NCI-H2227 (cell line): Measurements from ENCODE around the gene PIP4K2A.

ENCODE experiments used
- DNase-seq: peaks from one replicate; lab custom pipeline; 2025; ENCODE audit not compliant: unreplicated experiment; lab: John Stamatoyannopoulos, UW

PIP4K2A gene

DNA sequence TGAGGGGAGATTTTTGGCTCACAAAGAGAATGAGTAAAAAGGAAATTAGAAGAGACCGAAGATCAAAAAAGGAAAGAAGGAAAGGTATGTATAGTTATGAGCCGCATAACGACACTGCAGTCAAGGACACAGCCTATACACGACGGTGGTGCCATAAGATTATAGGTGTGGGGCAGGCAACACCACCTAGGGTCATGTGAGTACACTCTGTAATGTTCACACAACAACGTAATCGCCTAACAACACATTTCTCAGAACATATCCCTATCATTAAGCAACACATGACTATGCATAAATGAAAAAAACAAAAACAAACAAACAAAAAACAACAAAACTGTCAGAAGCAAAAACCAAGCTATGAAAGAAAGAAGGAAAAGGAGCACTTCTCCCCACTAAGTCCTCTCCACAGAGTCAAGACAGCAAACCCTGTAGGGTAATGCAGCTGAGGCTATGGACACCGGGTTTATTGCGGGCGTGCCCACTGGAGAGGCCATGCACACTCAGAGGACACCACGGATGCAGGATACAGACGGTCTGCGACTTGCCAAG lies 45.1 kb downstream of the PIP4K2A start:
- no peak for DNase-seq

DNA sequence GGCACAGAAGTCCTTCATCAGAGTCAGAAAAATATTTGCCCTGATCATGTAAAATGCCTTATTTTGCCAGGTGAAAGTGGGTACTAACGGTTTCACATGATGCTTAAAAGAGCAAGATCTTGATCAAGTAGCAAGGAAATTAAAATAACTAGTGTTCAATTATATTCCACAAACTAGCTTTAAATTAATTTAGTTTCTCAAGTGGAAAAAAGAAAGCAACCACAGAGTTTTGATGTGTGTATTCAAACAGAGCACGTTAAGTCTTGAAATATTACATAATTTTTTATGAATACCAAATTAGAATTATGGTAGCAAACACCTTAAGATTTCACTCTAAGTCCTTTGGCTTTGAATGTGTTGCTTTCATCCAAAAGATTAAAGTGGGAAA lies 47.3 kb downstream of the PIP4K2A start:
- no peak for DNase-seq

DNA sequence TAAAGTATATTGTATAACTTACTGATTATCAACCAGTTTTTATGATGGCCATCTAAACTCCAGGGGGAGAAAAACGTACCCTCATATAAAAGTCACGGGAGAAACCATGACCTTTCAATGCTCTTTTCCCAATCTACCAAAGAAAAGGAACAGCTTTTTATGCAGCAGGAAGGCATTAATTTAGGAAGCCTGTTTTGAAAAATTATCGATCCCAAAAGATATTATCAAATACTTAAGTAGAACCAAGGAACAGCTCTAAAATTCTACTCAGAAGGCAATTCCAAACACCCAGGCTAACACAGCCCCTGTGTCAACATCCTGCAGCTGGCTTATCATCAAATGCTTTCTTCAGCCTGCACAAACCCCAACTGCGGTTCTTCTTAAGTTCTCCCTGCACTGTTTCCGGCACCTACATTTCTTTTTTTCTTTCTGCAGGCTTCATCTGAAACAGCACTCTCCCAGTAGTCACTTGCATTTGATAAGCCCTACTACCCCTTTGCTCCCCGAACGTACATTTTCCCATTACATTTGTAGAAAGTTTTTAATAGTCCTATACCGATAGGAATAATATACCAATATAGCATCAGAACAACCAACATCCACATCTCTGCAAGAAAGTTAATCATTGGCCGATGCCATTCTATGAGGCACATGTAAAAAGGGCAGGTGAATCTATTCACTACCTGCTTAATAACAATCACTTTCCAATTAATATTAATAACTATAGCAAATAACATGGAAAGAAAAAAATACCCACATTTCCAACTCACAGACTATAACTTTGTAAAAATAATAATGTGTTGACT lies 47.9 kb downstream of the PIP4K2A start:
- no peak for DNase-seq

DNA sequence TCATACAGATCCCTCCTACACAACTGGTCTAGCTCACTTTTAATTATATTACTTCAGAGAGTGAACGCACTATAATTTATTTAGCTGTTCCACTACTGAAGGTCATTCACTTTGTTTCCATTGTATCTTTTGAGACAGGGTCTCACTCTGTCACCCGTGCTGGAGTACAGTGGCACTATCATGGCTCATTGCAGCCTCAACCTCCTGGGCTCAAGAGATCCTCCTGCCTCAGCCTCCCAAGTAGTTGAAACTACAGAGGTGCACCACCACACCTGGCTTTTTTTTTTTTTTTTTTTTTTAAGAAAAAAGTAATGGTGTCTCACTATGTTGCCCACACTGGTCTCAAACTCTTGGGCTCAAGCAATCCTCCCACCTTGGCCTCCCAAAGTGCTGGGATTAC lies 49.0 kb downstream of the PIP4K2A start:
- no peak for DNase-seq

DNA sequence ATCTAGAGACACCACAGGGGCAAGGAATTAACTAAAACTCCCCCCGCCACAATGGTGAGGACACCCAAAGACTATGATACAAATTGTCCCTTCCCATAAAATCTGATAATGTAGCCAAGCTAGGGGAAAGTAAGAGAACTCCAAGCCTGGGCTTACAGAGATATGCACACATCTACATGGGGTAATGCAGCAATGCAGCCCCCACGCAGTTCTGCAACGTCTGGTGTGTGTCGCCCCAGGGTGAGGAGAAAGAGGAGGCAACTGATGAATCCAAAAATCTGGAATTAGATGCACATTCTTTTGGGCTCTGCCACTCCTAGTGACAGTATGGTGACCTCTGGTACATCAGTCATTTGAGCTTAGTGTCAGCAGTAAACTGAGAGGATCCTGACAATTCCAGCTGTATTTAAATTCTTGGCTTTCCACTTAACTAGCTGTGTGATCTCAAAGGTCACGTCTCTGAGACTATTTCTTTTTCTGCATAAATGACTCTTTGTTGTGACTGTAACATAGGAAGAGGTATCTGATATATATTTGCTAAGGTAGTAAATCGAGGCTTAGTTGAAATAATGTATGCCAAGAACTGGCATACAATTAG lies 51.5 kb downstream of the PIP4K2A start:
- DNase-seq: peak; percentile 3

DNA sequence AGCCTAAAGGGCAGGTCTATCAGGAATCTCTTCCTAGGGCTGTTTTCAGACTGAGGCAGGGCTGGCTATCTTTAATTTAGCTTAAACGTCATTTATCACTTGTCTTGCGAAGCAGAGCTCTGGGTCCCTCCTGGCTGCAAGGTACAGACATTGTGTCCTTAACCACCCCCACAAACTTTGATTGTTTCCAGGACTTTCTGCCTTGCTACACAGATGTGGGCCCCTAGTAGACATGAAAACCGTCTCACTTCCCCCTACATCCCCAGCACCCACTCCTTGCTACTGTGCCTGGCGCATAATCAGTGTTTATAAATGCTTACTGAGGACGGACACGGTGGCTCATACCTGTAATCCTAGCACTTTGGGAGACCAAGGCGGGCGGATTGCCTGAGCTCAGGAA lies 54.5 kb downstream of the PIP4K2A start:
- DNase-seq: no peak

DNA sequence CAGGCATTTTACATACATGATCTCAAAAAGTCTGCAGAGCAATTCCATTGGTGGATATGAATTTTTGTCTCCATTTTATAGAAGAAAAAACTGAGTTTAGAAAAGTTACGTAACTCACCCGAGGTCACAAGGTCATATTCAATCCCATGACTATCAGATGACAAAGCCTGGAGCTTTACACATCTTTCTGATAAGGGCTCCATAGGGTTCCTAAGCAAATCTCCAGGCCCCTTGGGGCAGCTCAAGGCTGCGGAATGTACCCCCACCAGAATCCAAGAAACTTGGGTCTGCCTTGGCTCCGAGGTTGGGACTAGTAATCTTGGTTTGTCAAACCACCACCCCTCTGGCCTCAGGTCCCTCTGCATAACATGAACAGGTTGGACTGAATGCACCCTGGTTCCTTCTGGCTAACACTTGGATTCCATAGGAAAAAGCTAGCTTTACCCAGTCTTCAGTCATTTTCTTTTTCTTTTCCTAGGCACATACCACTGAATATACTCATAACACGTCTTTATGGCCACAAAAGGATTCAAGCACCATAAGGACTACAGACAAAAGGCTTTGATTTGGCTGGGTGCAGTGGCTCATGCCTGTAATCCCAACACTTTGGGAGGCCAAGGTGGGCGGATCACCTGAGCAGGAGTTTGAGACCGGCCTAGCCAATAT lies 55.5 kb downstream of the PIP4K2A start:
- no peak for DNase-seq

DNA sequence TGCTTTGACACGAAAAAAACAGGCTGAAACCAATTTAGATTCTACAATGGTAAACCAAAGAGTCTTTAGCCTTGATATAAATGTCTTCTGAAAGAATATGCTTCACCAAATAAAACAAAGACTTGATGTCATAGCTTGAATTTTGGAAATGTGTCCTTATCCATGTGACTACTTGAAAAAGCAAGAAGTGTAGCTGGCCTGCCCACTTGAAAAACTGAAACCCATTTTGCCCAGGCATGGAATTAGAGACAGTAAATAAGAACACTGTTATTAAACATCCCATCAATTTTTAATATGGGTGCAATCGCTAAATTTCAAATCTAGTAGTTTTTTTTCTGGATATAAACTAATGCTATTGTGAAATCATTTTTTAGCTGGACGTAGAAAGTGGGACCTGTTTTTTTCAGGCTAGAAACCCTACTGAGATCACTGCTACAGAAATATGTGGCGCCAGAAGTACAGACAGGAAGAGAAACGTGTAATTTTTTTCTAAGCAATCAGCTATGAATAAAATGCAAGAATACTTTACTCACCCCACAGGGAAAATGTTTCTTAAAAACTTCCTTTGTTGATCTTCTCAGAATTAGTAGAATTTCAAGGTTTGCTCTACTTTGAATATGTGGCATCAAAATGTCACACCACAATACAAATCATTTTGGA lies 56.7 kb downstream of the PIP4K2A start:
- DNase-seq: no peak

DNA sequence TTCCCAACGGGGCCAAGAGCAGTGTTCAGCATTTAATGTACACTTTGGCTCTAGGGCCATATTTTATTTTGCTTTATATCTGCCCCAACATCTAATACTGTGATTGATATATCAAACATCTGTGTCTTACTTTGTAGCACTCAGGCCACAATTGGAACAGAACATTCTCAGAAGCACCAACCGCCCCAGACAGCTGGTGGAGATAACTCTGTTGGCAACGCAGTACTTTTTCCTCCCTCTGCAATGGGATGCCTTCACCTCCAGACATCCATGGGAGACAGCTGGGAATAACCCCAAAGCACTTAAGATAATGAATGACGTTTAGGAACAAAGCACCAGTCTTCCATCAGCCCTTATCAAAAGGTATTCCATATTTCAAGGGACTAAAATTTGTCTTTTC lies 57.4 kb downstream of the PIP4K2A start:
- DNase-seq: no peak

DNA sequence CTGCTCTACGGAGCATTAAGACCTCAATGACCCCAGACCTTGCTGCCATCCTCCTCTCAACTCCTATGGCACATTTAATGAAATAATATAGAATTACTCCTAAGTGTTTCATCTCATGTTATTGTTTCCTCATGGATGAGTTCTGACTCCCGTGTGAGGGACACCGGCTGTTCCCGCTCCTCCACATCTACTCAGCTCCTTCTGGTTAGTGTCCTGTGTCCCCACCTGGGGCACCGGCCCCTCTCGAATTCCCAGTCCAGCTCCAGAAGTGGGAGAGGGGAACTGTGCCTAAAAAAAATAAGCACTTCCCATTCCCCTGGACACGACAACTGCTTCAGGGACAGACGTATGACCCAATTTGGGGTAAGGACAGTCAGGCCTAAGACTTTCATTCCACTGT lies 58.3 kb downstream of the PIP4K2A start:
- DNase-seq: no peak

DNA sequence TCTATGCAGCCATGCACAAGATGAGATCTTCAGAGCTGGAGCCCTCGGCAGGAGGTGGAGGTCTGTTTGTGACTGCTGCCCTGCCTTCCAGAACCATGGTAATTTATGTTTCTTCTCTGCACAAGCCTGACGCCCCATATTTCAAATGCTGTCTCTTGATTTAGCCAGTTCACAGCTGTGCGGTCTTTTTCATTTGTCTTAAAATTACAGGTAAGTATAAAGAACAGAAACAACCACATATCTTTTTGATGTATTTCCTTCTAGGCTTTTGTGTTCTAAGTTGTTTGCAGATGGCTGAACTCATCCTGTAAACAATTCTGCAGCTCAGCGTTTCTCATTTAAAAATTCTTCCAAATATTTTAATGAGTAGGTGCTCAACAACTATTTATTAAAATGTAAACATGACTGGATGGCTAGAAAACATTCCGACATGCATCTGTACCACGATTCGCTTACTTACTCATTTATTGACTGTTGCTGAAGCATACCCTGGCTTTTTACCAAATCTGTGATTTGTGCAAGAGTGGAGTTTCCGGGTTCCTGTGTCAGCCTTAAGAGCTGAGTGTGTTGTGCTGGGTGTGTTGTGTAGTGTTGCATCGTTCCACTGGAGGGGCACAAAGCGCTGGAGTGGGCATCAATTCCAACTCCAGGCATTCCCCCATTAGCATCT lies 58.9 kb downstream of the PIP4K2A start:
- DNase-seq: peak; percentile 11

DNA sequence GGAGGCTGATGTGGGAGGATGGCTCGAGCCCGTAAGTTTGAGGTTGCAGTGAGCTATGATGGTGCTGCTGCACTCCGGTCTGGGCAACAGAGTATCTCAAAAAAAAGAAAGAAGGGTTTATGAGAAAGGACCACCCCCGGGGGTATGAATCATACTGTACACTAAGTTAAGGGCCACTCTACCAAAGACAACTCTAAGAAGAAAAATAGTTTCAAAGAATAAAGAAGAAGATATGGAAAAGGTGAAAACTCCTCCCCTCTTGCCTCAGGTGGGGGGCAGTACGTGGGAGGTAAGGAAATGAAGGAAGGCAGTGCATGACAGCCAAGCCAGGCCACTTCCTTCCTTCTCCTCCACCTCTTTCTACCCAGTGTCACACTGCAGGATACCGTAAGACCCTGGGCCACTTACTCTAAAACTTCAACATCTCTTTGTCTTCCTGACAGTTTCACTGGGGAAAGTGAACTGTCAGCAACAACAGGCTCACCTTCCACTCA lies 61.3 kb downstream of the PIP4K2A start:
- no peak for DNase-seq

DNA sequence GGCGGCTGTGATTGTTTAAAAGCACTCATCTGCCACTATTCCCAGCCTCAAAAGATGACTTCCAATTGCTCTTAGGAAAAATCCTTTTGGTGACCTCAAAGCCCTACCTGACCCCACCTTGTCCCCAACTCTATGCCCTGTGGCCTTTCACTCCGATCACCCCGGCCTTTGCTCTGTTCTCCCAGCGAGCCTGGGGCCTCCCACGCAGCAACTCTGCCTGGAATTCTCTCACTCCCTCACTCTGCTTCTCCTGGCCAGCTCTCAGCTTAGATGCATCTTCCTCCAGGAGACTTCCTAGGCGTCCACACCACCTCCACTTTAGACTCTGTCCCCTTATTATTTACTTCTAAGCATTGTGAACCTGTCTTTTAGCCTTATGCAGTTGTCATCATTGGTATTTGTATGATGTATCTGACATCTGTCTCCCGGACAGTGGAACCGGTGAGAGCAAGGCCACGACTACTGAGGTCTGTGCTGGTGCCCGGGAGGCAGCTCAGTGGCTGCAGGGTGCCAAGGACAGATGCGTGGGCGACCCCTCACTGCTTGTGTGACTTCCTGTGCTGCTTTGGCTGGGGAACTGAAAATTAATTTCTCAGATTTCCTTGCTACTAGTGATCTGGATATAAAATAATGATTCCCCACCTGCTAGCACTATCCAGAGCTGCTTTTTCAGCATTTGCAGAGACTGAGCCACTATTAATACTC lies 63.0 kb downstream of the PIP4K2A start:
- no peak for DNase-seq

DNA sequence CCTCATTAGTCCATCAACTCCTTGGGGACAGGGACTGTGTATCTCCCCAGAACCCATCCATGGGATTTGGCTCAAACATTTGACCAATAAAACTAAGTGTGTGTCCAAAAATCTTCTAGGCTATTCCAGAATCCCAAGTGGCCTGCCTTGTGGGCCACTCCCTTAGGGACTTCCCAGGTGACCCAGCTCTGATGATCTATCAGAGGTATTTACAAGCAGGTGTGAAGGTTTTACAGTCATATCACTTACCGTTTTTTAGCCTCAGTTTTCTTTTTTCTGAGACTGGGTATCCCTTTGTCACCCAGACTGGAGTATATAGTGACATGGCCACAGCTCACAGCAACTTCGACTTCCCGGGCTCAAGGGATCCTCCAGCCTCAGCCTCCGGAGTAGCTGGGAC lies 64.4 kb downstream of the PIP4K2A start:
- DNase-seq: no peak

DNA sequence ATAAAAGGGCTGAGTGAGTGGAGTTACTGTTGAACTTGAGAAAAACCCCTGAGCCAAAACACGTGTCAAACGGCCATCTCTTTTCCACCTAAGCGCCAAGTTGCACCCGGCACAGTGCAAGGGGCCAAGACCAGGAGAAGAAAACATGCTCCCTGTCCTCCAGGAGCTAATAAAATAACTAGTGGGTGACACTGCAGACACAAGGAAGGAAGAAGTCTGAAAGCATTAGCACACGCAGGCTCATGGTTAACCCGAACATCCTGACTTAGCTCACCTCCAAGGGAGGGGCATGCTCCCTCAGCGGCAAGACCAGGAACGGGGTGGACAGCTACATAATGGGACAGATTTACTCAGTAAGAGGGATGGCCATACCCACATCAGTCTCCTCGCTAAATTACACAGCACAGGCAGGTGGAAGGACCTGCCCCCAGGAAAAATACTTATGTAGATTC lies 65.0 kb downstream of the PIP4K2A start:
- no peak for DNase-seq

DNA sequence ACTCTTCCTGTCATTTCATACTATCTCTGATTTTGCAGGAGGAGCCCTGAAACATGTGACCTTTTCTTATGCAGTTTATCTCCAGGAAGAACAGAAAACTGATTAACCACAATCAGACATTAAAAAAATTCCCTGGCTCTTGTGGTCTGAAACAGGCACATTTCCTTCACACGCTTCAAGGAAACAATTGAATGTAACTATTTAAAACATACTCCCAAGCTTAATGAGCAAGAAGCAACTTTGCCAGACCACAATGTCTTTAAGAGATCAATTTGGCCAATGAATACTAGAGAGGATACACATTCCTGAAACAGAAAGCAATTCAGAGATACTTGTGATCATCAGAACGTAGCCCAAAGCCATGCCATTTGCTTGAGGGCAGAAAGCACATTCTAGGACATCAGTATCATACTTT lies 65.8 kb downstream of the PIP4K2A start:
- no peak for DNase-seq

DNA sequence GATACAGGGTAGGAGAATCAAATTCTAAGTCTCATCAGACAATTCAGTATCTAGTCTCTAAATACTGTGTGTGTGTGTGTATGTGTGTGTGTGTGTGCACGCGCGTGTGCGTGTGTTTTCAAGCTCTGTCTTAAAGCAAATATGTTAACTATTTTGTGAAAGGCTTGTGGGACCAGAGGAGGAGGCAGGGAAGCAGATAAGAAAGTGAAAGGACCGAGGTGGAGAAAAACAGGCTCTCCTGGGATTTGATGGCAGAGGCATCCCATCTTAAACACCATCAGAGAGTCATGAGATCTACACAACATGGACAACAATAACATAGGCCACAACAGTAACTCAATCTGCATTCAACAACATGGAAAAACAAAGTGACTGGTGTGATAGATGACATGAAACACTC lies 67.1 kb downstream of the PIP4K2A start:
- no peak for DNase-seq

DNA sequence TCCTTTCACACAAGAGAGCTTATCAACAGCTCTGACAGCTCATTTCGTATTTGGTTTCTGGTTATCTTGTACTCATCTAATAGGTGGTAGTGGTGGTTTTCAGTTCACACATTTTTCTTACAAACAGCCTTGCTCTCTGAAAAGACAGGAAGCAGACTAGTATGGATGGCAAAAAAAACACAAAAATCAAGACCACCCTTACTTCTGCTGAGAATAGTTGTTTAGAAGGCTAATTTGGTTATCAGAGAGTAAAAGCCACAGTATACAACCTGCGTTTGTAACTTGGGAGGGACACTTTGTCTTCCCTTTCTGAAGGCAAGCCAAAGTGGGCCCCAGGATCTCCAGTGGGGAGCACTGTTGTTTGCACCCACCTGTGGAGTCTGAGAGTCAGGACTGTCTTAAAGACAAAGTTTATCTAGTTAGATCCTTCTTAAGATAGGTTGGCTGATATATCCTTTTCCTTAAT lies 68.0 kb downstream of the PIP4K2A start:
- no peak for DNase-seq

DNA sequence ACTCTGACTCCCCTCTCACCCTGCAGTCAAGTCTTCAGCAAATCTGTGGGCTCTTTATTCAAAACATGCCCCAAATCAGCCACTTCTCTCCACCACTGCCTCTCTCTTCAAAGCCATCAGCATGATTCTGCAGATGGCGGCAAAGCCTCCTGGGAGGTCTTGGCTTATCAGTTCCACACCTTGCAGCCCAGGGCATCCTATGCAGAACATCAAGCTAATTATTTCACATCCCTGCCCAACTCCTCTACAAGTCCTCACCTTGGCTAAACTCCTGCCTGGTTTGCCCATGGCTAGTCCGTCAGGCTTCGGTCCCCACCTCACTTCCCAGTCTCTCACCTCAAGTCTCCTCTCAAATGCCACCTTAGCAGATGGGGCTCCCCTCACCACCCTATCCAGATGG lies 70.2 kb downstream of the PIP4K2A start:
- no peak for DNase-seq

DNA sequence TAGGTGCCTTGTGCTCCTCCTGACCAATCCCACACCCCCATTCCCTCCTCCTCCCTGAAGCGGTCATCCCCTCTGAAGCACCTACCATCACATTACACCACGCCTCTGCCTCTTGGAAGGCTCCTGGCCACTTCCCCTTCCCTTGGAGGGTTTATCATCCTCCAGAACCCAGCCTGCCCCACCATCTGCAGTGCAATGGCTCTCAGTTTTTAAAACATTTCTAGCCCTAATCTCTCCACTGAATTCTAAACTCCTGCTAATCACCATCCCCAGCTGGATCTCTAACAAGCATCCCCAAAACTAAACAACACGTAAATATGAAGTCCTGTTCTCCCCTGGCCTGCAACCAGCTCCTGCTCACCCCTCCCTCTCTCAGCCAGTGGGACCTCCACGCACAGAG lies 70.6 kb downstream of the PIP4K2A start:
- no peak for DNase-seq
